Activated CD4-positive, alpha-beta T cell treated with anti-CD3 and anti-CD28 coated beads, Interleukin-2, amount 50 U/mL, for 24 hours (primary cell): ENCODE results near the gene RBM3.

ENCODE experiments used
- DNase-seq, 2 donors: peaks; one replicate each; pipeline ENCODE4 v3.0.0-alpha.2; 2020; ENCODE audit warnings: low read depth in 1 of 2, low spot score in 1 of 2

The RBM3 gene

GRCh38 chrX:48576108-48576507, 1.8 kb downstream of the RBM3 start:
- DNase-seq: no peak

- no peak for DNase-seq
Observed at GRCh38 chrX:48578661-48579128, 4.4 kb downstream of the RBM3 start.

GRCh38 chrX:48579259-48579658, 5.0 kb downstream of the RBM3 start:
- DNase-seq: no peak

GRCh38 chrX:48580662-48581061, 6.4 kb downstream of the RBM3 start:
- DNase-seq: no peak

- no peak for DNase-seq
Observed at GRCh38 chrX:48584698-48585097, 10.4 kb downstream of the RBM3 start.

- DNase-seq: no peak
Observed at GRCh38 chrX:48589482-48590162, 15.3 kb downstream of the RBM3 start.

- no peak for DNase-seq
Observed at GRCh38 chrX:48590203-48591103, 16.2 kb downstream of the RBM3 start.

GRCh38 chrX:48591255-48591791, 17.0 kb downstream of the RBM3 start:
- DNase-seq: no peak

- DNase-seq: no peak
Observed at GRCh38 chrX:48592971-48593370, 18.7 kb downstream of the RBM3 start.

GRCh38 chrX:48595929-48596328, 21.6 kb downstream of the RBM3 start:
- no peak for DNase-seq

GRCh38 chrX:48597353-48598264, 23.3 kb downstream of the RBM3 start, which contains the start of gene WDR13:
Gene WDR13, plus strand, starts transcription at chrX:48597492. Its CDS starts 505 bp downstream, at chrX:48597997.
- DNase-seq: peak; percentile 65 to 83

- no peak for DNase-seq
Observed at GRCh38 chrX:48598614-48599013, 24.3 kb downstream of the RBM3 start.

GRCh38 chrX:48599341-48599740, 25.1 kb downstream of the RBM3 start:
- no peak for DNase-seq

GRCh38 chrX:48600226-48600625, 25.9 kb downstream of the RBM3 start:
- DNase-seq: no peak

GRCh38 chrX:48601741-48602394, 27.6 kb downstream of the RBM3 start:
- no peak for DNase-seq

- DNase-seq: no peak
Observed at GRCh38 chrX:48604701-48605100, 30.4 kb downstream of the RBM3 start.

- no peak for DNase-seq
Observed at GRCh38 chrX:48606091-48606490, 31.8 kb downstream of the RBM3 start.

GRCh38 chrX:48611703-48612102, 37.4 kb downstream of the RBM3 start:
- DNase-seq: no peak

GRCh38 chrX:48613502-48614160, 39.3 kb downstream of the RBM3 start:
- DNase-seq: no peak

GRCh38 chrX:48616576-48616975, 42.3 kb downstream of the RBM3 start:
- no peak for DNase-seq
